Measurements from ENCODE around the gene GRAMD1B. TPM values are rescaled to one million over a fixed set of nuclear protein-coding genes. Genes with fewer than 3 reads are reported as not detected.

Gene GRAMD1B
- total RNA-seq = 0.34 and 1.3 TPM in 2 replicates

DNA sequence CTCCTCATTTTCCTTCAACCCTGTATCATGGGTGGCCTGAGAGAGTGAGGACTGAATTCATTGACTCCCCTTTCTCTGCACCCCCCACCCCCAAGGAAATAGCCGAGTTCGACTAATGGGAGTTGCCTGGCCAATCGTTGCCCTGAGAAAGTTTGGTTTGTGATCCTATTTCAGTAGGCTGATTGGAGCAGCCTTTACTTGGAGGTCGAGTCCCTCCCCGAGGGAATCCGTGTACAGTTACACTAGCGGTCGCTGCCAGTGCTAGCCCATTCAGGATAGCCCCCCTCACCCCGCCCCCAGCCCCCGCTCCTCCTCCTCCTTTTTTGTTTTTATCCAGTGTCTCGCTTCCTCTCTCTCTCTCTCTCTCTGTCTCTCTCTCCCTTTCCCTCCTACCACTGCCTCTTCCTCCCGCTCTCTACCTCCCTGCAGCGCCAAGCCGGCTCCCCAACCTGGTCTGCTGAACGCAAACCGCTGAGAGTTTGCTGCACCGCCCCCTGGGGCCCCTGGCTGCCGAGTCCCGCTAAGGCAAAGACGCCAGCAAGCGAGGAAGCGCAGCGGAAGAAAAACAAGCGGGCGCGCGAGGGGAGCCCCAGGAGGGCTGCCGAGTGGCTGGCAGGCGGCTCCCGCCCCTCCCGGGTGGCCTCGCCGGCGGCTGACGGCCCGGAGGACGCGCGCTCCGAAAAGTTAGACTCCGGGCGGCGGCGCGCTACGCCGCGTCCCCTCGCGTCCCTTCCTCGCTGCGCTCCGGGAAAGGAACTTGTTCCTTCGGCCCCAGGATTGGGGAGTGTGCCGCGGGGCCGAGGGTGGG lies at the start of gene GRAMD1B:
Gene GRAMD1B (plus strand): TSS at position 357 of the 808 bp plus-strand sequence. CDS start 524 bp downstream, outside the sequence.

GRCh38 chr11:123654566-123655081 lies 224.6 kb downstream of the GRAMD1B start, which contains the start of gene SCN3B:
SCN3B (minus strand) TSS chr11:123654624; CDS start chr11:123653801, 823 bp downstream.

Other genes with a start within 250 kb of the GRAMD1B start
- 80.1 and 139 TPM in 2 replicates for gene CLMP, start 235.0 kb upstream of the GRAMD1B start, total RNA-seq
- gene SCN3B, start 224.4 kb downstream of the GRAMD1B start, total RNA-seq = under 0.01 TPM in 2 replicates

Measured in bronchial smooth muscle cell (primary cell).